ENCODE data around the gene THRA.

GRCh38 chr17:40071313-40072039 is 8.7 kb downstream of the THRA start:
- TF ChIP-seq ATF3 (IDR thresholded peaks at IDR 0.05; ENCODE audit: insufficient read depth, low read depth, low read length) (no peak), CTCF (IDR thresholded peaks at IDR 0.05; ENCODE audit: control extremely low read depth in 1 of 3, insufficient read depth in 1 of 3, low read depth in 1 of 3, low read length in 3 of 3) (no peak), BCL11A (IDR thresholded peaks at IDR 0.05; ENCODE audit: low read depth in 2 of 2, low read length in 2 of 2) (no peak), RBBP5 (IDR thresholded peaks at IDR 0.05; ENCODE audit: borderline replicate concordance, low read depth, low read length) (no peak), FOSL1 (IDR thresholded peaks at IDR 0.05; ENCODE audit: insufficient read depth, low read depth, low read length) (no peak), GABPA (IDR thresholded peaks at IDR 0.05; ENCODE audit: borderline replicate concordance, insufficient read depth, low read length) (no peak), CEBPB (IDR thresholded peaks at IDR 0.05; ENCODE audit: low read depth, low read length) (no peak), TAF1 (IDR thresholded peaks at IDR 0.05; ENCODE audit: low read depth, low read length) (no peak), POLR2A (IDR thresholded peaks at IDR 0.05; ENCODE audit: control extremely low read depth in 1 of 2, low read depth in 2 of 2, low read length in 2 of 2) (no peak), POLR2AphosphoS5 (IDR thresholded peaks at IDR 0.05; ENCODE audit: low read depth, low read length) (no peak), CHD2 (IDR thresholded peaks at IDR 0.05; ENCODE audit: low read length) (no peak), CHD1 (IDR thresholded peaks at IDR 0.05; ENCODE audit: low read depth, low read length) (no peak)

Data from H1 (cell line).